Measurements from ENCODE around the gene MAP2K5.

MAP2K5 gene

DNA sequence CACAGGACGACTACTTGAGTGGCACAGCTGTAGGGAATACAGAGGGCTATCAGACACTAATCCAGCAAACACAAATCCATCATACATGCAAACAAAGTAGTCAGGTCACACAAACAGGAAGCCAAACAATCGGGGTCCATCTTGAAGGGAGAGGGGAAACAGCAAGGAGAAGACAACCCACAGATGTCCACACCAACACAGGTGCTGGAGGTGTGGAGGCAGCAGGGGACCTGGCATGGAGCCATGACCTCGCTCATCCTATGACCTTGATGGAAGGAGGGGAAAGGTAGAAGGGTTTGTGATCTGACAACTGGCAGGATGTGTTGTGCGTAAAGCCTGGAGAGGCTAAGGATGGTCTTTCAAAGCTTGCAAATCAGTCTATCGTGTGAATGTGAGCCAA is 242.9 kb downstream of the MAP2K5 start:
- no peak for DNase-seq

DNA sequence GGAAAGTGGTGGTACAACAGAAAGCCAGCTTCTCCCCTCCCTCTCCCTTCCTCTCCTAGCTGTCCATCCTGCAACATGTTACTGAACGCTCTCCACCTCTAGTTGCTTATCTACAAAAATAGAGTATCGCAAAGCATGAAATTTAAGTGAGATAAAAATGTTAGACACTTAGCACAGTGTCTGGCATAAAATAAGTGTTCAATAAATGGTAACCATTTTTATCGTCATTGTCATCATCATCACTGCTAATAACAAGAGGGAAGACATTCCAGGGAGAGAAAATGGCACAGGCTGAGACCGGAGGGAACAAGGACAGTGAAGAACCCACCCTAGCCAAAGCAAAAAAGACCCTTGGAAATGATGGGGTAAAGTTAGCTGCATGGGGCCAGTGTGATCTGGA is 244.1 kb downstream of the MAP2K5 start:
- no peak for DNase-seq

DNA sequence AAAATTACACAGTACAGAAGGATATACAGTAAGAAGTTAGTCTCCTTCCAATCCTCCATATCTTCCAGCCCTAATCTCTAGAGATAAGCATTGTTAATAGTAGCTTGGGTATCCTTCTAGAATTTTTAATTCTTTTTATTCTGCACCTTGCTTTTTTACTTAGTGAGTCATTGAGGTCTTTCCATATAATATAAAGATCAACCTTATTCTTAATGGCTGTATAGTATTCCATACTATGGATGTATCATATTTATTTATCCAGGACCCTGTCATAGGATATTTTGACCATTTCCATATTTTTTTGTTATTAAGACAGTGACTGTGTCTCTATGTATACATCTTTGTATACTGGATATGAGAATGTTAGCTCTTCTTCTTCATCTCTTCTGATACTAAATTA is 246.5 kb downstream of the MAP2K5 start:
- DNase-seq, result no peak

DNA sequence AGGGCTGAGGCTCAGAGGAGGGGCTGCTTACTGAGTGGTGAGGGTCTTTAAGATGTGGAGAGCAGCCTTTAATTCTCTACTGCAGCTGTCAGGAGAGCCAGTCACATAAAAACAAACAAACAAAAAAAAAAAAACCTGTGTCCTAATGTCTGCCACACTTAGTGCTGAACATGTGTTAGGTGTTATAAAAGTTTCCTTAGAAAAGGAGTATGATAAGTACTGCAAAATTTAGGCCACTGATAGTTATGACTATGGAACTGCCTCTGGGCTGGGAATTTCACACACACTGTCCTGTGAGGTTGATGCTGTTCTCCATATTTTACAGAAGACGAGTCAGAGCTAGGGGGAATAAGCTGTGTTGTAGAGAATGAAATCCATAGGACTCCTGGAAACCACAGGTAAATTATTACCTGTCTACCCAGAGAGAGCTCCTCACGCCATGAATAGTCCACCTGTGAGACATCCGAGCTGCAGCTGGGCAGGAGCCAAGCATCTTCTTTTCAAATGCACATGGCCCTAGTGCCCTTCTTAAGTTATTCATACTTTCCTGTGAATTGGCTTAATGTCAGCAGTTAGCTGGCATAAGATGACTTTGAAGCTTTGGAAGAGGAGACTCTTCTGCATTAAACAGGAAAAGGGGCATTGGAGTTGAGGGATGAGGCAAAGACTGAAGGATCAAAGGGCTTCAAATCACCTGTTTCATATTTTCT is 248.3 kb downstream of the MAP2K5 start:
- no peak for DNase-seq

DNA sequence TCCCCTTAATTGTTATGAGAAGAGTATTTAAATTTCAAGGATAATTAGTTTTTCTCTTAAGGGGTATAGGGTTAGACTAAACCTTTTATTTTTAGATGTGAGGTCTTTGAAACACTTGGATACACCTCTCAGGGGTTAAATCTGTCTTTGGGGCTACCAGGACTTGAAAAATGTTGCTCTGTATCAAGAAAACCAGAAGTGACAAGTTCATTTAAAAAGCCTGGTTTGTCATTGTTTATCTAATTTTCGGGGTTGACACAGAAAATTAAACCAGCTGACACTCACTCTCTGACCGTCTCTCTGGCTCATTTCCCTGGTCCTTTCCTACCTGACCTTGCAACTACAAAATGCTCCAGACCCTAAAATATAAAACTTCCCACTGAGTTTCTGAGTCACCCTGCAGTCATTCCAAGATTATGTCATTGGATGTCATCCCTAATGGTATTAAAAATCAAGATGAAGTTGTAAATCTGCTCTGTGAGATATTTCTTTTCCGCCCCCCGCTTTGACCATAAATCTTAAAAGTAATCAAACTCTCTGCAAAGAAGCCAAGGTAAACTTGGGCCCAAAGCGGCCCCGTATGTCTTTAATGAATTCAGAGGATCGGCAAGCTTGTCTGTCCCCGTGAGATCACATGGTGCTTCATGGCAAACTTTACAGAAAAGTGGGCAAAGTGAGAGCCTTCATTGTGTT is 249.9 kb downstream of the MAP2K5 start:
- DNase-seq, result no peak

DNA sequence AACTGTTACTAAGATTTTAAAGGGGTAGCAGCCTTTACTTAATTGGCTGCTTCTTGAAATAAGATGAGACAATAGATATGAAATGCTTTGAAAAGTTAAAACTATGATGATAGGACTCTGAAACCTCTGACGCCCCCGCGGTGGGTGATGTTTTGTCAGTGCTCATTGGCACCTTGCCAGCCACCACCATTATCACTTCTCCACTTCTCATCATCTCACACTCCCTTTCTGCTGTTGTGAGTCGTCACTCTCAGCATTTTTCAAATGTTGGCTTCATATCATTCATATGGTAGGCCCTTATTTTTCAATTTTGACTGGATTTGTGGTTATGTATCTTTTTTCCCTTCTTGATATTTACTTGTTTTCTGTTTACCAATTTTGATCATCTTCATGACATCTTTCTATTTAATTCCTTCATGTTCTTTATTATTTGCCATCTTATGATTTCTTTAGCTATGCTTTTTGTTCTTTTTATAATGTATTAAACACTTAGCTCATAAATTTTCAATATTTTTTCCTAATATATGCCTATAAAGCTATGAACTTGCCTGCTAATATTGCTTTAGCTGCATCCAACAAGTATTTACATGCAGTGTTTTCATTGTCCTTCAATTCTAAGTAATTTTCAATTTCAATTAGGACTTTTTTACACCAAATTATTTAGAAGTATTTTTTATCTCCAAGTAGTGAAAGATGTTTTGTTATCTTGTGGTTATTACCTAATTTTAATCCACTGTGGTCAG is 252.5 kb downstream of the MAP2K5 start:
- DNase-seq, result no peak

DNA sequence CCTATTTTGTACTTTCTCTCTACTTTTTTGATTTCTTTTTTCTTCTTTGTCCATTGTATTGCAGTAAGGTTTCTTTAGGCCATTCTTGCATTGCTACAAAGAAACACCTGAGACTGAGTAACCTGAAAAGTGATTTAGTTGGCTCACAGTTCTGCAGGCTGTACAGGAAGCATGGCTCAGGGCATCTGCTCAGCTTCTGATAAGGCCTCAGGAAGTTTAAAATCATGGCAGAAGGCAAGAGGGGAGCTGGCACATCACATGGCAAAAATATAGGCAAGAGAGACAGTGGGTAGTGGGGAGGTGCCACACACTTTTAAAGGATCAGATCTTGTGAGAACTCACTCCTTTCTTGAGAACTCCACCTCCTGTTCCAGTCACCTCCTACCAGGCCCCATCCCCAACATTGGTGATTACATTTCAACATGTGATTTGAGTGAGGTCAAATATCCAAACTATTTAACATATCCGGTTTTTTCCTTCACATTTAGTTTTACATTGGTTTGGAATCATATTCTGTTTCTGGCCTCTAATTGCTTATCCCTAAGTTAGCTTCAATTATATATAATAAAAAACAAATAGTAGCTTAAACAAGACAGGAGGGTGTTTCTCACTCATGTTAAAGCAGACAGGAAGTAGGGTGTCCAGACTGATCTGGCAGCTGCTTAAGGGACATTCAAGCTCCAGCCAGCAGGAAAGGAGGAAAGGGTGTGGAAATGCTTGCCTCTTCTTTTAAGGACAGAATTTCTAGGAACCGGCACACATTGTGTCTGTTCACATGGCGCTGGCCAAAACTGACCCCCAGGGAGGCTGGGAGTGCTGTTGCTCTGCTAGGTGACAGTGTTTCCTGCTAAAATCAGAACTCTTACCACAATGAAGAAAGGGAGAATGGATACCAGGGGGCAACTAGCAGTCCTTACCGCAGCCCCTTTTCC is 254.0 kb downstream of the MAP2K5 start:
- DNase-seq, result no peak

DNA sequence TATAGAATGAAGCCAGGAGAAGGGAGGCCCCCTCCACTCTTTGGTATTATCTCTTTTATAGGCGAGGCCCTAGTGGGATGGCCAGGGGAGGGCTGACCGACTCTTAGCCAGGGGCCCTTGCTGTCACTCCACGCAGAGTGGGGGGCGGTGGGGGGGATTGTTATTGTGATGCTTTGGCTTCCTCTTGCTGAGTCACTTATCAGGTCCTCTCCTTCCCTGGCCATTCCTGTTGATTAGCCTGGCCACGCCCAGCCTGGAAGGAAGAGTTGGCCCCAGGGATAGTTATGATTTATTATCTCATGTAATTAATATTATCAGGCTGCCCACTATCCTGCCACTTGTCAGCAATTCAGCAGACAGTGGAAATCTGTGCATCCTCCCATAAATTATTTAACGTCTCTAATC is 257.3 kb downstream of the MAP2K5 start:
- DNase-seq, result no peak

DNA sequence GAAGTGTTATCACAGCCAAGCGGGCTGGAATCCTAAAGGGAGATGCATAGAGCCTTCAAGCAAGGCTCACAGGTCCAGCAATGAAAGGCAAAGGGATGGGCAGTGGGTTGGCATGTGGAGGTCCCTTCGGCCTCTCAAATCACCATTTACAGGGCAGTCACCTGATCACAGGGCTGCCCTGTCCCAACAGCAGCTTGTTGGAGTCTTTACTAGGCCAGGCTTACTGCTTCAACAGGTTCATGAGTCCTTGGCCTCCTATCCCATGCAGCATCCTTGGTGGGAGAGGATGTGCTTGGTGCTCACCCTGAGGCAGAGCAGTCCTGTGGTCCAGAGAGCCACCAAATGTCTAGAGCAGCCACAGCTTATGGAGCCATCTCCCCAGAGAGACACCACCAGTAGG is 258.6 kb downstream of the MAP2K5 start:
- no peak for DNase-seq

DNA sequence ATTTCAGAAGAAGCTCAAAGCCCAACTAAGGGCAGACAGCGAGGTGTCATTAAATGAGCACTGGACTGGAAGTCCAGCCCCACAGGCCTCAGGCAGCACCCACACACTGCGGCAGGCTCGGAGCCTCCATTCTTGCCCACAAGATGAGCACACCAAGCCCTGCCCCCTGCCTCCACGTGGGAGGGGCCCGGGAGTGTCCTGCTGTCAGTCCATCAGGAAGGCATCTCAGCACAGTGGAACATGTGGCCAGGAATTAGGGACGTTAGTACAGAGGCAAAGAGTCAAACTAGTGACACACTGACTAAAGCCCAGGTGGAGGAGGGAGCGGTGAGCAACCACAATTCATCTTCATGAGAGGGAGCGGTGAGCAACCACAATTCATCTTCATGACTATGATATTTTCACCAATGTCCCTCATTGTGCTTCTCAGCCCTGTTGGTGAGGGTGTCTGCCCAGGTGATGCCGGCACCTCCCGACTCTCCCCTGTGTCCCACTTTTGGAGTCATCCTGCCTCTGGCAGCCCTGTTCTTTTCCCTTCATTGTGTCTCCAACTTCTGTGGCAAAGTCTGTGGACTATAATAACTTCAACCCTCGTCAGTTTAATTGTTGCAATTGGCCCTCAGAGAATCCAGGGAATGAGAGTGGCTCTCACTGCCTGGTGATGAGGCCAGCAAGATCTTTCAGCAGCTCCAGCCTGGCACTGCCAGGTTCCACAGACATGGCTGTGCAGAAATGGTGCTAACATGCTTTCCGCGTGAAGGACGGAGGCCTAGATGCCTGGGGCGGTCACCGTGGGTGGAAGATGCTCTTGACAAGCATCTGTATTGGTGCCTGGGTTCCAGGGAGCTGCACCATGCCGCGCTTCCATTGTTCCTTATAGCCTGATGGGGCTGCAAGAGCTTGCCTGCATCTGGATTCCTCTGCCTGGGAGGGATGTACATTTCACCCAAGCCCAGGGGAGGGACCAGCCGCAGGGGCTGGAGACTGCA is 259.7 kb downstream of the MAP2K5 start:
- no peak for DNase-seq

DNA sequence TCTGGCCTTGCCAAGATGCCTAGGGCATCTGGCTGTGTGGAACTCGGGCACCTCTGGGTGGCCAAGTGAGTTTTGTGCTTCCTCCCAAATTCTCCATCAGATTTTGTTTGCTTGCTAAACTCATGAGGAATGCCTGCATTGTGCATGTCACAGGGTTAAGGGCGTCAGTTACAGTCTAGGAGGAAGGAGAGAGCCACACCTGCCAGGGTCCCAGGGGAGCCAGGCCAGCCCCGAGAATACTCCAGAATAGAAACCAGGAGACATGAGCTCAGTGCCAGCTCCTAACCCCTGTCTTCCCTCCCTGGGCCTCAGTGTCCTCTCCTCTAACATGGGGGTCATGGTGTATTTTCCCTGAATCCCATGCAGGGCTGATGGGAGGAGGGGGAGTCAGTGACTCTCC is 260.8 kb downstream of the MAP2K5 start:
- no peak for DNase-seq

DNA sequence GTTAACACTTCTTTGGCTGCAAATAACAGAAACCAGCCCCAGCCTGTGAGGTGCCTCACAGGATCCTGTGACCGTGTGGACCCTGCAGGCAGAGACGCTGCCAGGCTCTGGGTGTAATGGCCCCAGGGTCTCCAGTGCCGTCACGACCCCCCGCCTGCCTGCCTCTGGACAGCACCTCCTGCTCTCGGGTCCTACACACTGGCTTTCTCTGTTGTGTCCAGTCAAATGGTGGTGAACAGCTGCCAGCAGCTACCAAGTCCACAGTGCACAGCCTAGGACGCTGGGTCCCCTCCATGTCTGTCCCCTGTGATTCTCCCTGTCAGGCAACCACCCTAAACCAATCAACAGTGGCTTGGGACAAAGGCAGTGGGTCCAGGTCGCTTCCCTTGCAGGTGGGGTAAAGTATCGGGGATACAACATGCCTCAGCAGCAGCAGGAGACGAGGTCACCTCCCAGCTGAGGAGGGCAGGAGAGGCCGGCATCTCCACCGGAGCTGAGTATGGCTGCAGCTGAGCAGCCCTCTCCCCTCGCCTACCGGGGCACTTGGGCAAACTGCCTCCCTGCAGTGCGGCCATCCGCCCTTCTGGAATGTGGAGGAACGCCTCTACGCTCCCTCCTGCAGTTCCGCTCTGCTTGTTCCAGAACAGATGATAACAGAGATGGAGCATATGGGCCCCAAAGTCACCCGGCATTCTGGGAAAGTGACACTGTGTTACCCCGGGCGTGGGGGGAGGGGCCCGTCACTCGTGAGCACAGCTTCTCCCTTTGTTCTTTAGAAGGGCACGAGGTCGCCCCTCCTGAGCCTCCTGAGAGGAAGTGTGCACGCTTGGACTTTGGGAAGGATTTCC is 261.7 kb downstream of the MAP2K5 start:
- no peak for DNase-seq

DNA sequence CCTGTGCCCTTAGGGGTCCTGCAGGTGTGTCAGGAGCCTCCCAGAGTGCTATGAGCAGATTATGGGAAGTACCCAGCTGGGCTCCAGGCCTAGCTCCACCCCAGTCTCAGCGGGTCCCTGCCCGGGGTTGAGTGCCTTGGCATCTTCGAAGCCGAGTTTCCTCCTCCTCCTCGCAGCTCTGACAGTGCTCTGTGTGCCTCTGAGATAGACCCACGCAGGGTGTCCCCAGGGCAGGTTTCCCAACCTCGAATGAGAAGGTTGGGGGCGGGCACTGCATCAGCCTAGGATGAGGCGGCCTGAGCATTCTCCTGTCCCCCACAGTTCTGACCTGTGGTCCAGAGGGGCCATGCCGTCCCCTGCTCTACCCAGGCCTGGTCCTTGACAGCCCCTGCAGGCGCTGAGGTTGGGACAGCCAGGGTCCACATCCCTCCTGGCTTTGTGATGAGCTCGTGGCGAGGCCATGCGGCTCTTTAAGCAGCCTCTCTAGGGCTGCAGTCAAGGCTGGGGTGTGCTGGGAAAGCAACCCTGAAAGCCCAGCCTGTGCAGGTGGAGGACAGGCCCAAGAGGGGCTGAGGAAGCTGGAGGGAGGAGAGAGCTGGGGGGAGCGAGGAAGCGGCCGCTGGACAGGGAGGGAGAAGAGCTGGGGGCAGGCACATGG is 262.6 kb downstream of the MAP2K5 start:
- DNase-seq, result no peak

DNA sequence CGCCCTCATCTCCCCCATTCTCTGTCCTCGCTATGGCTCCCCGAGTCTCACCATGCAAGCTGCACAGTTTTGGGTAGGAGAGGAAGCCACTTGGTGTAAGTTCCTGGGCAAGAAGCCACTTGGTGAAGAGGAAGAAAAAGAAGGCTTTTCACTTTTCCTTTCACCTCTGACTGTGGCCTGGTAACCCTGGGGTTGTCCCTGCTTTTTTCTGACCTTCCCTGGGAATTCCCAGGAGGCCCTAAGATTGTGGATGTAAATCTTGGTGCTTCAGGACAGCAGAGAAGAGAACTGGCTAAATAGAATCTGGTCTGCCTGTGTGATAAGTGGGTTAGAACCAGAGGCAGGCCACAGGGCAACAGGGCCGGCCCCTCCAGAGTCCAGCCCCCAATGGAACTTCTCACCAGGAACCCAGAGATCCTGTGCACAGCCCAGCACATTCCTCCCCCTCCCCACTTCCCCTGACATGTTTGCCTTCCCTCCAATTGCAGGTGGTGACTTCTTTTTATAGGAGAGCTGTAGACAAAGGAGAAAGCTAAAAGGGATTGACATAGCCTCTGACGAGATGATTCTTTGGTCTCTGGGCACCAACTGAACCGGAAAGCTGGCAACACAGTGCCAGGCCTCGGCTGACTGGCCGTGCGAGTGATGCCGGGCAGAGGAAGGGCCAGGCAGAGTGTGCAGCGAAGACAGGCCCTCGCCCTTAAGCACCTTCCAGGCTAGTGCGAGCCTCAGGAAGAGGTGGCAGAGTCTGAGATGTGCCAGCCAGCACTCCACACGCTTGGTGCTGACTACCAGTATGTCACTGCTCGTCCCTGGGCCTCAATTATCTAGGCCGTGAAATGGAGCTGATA is 263.4 kb downstream of the MAP2K5 start:
- DNase-seq, result no peak

DNA sequence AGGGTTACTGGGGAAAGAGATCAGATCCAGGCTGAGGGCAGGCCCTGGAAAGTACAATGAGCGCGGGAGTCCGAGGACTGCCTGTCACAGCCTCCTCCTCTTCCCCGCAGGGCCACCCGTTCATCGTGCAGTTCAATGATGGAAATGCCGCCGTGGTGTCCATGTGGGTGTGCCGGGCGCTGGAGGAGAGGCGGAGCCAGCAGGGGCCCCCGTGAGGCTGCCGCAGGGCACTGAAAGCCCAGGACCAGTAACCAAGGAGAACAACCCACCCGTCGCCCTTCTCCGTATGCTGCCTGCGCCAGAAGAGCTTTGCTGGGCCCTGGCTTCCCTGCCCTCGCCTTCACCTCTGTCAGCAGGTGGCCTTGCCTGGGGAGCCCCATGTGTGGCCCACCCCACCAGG is 264.0 kb downstream of the MAP2K5 start:
- no peak for DNase-seq

DNA sequence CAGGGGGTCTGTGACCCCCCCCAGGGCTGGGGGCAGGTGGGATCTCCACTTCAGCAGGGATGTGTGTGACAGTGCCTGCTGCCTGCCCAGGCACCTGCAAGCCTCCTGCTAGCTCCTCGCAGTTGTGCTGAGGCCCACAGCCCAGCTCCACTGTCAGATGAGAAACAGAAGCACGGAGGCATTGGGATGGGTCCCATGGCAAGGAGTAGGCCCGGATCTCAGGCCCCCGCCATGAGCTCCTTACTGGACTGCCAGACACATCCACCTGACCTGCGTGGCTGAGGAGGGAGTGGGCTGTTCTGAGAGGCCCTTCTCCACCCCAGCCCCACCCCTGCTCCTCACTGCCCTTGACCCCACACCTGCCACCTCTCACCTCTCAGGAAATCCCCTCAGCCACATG is 264.6 kb downstream of the MAP2K5 start:
- no peak for DNase-seq

DNA sequence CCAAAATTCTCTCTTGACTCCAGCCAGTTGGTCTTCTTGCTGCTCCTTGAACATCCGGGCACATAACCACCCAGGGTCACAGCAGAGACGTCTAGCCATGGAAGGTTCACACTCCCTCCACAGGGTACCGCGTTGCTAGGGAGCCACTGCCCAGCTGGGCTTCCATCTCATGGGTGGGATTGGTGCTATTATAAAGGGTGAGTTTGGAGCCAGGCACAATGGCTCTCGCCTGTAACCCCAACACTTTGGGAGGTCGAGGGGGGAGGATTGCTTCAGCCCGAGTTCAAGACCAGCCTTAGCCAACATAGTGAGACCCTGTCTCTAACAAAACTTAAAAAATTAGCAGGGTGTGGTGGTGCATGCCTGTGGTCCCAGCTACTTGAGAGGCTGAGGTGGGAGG is 265.3 kb downstream of the MAP2K5 start:
- no peak for DNase-seq

DNA sequence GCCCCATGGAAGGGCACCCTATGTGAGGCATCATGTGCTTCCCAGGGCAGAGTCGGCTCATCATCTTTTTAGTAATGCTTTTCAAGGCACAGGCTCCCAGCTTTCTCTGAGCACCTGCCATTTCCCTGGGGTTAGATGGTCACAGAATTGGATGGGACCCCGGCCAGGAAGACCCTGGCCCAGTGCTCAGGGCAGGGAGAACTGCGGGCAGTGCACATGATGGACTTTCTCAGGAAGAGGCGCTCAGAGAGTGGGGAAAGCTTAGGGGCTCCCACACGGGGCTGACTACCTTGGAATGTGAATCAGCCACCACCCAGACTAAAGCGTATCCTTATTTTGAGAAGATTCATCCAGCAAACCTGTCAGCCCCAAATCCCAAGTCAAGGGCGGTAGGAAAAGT is 266.3 kb downstream of the MAP2K5 start:
- no peak for DNase-seq

DNA sequence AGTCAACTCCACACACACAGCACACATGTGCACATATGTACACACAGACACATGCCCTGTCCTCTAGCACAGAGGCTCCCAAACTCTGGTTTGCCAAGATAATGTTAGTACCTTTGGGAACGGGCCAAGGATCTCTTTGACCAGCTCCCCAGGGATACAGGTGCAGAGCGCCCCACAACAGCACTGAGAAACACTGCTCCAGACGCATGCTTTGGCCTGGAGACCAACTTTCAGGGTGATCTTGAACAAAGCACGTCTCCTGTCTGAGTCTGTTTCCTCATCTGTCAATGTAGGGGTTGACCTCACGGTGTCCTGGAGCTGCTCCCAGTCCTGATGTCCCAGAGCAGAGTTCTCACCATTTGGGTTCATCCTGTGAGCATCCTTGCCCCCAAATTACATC is 266.9 kb downstream of the MAP2K5 start:
- no peak for DNase-seq
